ENCODE results near the gene MAP6.

Gene MAP6

DNA sequence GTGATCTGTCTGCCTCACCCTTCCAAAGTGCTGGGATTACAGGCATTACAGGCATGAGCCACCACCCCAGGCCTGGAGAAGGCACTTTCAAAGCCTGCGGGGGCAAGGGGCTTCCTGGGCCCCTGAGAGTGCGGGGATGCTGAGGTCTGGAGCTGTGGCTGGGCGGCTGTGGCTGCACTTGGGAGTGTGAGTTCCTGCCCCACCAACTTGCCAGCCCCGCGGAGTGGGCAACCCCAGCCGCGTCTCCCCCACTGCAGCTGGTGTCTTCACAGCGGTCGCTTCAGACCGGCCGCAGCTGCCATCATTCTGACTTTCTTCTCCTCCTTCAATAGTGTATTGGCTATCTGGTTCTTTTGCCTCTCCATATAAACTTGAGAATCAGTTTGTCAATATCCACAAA, 10.7 kb upstream of the MAP6 start:
- no peak overlapping the region for H3K4me3 ChIP-seq (ENCODE audit: control insufficient read depth, low read depth, low read length)
- no peak for TF ChIP-seq CTCF (conservative IDR thresholded peaks at IDR 0.05; ENCODE audit: control insufficient read depth, insufficient read depth, low read depth, low read length)
- DNase-seq (ENCODE audit: low read depth), result no peak

DNA sequence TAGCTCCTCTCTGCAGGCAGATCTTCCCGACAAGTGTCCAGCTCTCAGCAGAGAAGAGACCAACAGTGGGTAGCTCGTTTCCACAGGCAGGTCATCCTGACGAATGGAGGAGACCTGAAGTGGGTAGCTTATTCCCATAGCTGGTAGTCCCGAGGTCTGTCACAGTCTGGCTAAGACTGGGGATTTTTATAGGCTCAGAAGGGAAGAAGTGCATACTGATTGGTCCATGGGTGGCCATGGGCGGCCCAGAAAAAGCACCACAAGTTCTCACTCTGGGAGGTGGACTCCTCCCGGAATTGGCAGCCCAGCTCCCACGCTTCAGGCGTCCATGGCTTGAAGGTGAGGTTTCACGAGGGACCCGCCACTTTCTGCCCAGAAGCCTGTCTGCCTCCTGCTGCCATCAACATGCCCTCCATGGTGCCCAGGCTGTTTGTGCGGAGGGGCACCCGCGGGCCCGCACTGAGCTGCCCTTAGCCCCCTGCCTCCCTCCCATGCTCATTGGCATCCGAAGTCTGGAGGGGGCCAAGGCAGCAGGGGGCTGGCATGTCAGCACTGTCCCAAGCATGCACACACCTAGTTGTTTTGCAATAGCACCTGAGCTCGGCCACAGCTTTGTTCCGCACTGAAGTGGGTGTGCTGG, 9.9 kb upstream of the MAP6 start:
- no peak for TF ChIP-seq CTCF (conservative IDR thresholded peaks at IDR 0.05; ENCODE audit: control insufficient read depth, insufficient read depth, low read depth, low read length)
- H3K4me3 ChIP-seq (ENCODE audit: control insufficient read depth, low read depth, low read length), result no peak overlapping the region
- DNase-seq (ENCODE audit: low read depth), result no peak

GRCh38 chr11:75677909-75678308, 9.1 kb upstream of the MAP6 start:
- no peak for DNase-seq (ENCODE audit: low read depth)
- no peak for TF ChIP-seq CTCF (conservative IDR thresholded peaks at IDR 0.05; ENCODE audit: control insufficient read depth, insufficient read depth, low read depth, low read length)
- no peak overlapping the region for H3K4me3 ChIP-seq (ENCODE audit: control insufficient read depth, low read depth, low read length)

DNA sequence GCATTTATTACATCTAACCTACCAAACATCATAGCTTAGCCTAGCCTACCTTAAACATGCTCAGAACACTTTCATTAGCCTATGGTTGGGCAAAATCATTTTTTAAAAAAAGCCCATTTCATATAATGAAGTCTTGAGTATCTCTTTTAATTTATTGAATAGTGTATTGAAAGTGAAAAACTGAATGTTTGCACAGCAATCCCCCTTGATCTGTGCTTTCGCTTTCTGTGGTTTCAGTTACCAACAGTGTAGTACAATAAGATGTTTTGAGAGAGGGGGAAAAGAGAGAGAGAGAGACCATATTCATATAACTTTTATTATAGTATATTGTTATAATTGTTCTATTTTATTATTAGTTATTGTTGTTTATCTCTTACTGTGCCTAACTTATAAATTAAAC, 8.4 kb upstream of the MAP6 start:
- TF ChIP-seq CTCF (conservative IDR thresholded peaks at IDR 0.05; ENCODE audit: control insufficient read depth, insufficient read depth, low read depth, low read length), result no peak
- DNase-seq (ENCODE audit: low read depth), result no peak
- H3K4me3 ChIP-seq (ENCODE audit: control insufficient read depth, low read depth, low read length), result no peak overlapping the region

- H3K4me3 ChIP-seq (ENCODE audit: control insufficient read depth, low read depth, low read length), result no peak overlapping the region
- no peak for TF ChIP-seq CTCF (conservative IDR thresholded peaks at IDR 0.05; ENCODE audit: control insufficient read depth, insufficient read depth, low read depth, low read length)
- DNase-seq (ENCODE audit: low read depth), result peak; percentile 75
These were observed 5.2 kb upstream of the MAP6 start for GRCh38 chr11:75673977-75674582.

- peak overlapping the region; percentile 25 for H3K4me3 ChIP-seq (ENCODE audit: control insufficient read depth, low read depth, low read length)
- TF ChIP-seq CTCF (conservative IDR thresholded peaks at IDR 0.05; ENCODE audit: control insufficient read depth, insufficient read depth, low read depth, low read length), result no peak
- peak; percentile 20 for DNase-seq (ENCODE audit: low read depth)
These were observed 897 bp downstream of the MAP6 start for GRCh38 chr11:75667831-75668450.

Measured in fibroblast of mammary gland (primary cell).